ENCODE measurements around the gene ZFYVE28. TPM values are rescaled to one million over a fixed set of nuclear protein-coding genes. Genes with fewer than 3 reads are reported as not detected.

ZFYVE28 gene
- total RNA-seq, 1 experiment from 2014 or later = 0.82 TPM

GRCh38 chr4:2270341-2271165 is 147.9 kb downstream of the ZFYVE28 start:
- CTCF ChIA-PET = no interaction called here
- H3K9me3 Mint-ChIP-seq (ENCODE audit: unreplicated experiment) = no peaks in the 10 kb centered on the region
- peaks cover 9% of the 10 kb centered on the region for H3K4me1 Mint-ChIP-seq (ENCODE audit: low read depth, unreplicated experiment)
- Histone ChIP-seq H3K27me3 (replicated peaks; ENCODE audit: control insufficient read depth, insufficient read depth, low read length) (no peaks in the 10 kb centered on the region; the same call in 1 of the 2 replicates), H3K36me3 (ENCODE audit: control insufficient read depth, insufficient read depth, low read length) (no peaks in the 10 kb centered on the region), H3K4me3 (ENCODE audit: low read depth, low read length) (no peak overlapping the region), H3K4me1 (no peaks in the 10 kb centered on the region), H3K9me3 (no peaks in the 10 kb centered on the region)
- no peaks in the 10 kb centered on the region for H3K27me3 Mint-ChIP-seq (ENCODE audit: insufficient read depth, unreplicated experiment)
- no peak for TF ChIP-seq CTCF (IDR thresholded peaks at IDR 0.05; ENCODE audit: insufficient read depth in 1 of 2, low read depth in 1 of 2, low read length in 1 of 2, severe bottlenecking in 1 of 2, unreplicated experiment in 1 of 2)
- H3K4me3 Mint-ChIP-seq (ENCODE audit: unreplicated experiment) = no peak overlapping the region
- POLR2A ChIA-PET = no interaction called here
- intact Hi-C loops (cut with micrococcal nuclease; ENCODE audit: unreplicated experiment) = no loop called here
- no peaks in the 10 kb centered on the region for H3K36me3 Mint-ChIP-seq (ENCODE audit: insufficient read depth, unreplicated experiment)
- no TSS peak for BruUV-seq (replicated peaks)
- no peak for DNase-seq
- no peak overlapping the region for H3K27ac Mint-ChIP-seq (ENCODE audit: unreplicated experiment)

GRCh38 chr4:2269618-2270163 is 148.8 kb downstream of the ZFYVE28 start:
- intact Hi-C loops (cut with micrococcal nuclease; ENCODE audit: unreplicated experiment) = no loop called here
- Mint-ChIP-seq H3K4me3 (ENCODE audit: unreplicated experiment) (no peak overlapping the region), H3K4me1 (ENCODE audit: low read depth, unreplicated experiment) (peaks cover 9% of the 10 kb centered on the region), H3K27ac (ENCODE audit: unreplicated experiment) (no peak overlapping the region), H3K36me3 (ENCODE audit: insufficient read depth, unreplicated experiment) (no peaks in the 10 kb centered on the region), H3K27me3 (ENCODE audit: insufficient read depth, unreplicated experiment) (no peaks in the 10 kb centered on the region), H3K9me3 (ENCODE audit: unreplicated experiment) (no peaks in the 10 kb centered on the region)
- TF ChIP-seq CTCF (IDR thresholded peaks at IDR 0.05; ENCODE audit: insufficient read depth in 1 of 2, low read depth in 1 of 2, low read length in 1 of 2, severe bottlenecking in 1 of 2, unreplicated experiment in 1 of 2) = no peak
- ChIA-PET POLR2A (no interaction called here), CTCF (no interaction called here)
- Histone ChIP-seq H3K4me3 (ENCODE audit: low read depth, low read length) (no peak overlapping the region), H3K4me1 (no peaks in the 10 kb centered on the region), H3K27me3 (replicated peaks; ENCODE audit: control insufficient read depth, insufficient read depth, low read length) (no peaks in the 10 kb centered on the region; the same call in 1 of the 2 replicates), H3K36me3 (ENCODE audit: control insufficient read depth, insufficient read depth, low read length) (no peaks in the 10 kb centered on the region), H3K9me3 (no peaks in the 10 kb centered on the region)
- DNase-seq = no peak
- no TSS peak for BruUV-seq (replicated peaks)

GRCh38 chr4:2269206-2269531 is 149.3 kb downstream of the ZFYVE28 start:
- ChIA-PET CTCF (interaction anchor here (0.5 kb wide), 1 partner anchor 51 kb away, joined by 3 read pairs; no protein-coding TSS in a partner anchor), POLR2A (interaction anchor here (0.6 kb wide), 1 partner anchor 324 kb away, joined by 3 read pairs; no protein-coding TSS in a partner anchor)
- Mint-ChIP-seq H3K9me3 (ENCODE audit: unreplicated experiment) (no peaks in the 10 kb centered on the region), H3K27me3 (ENCODE audit: insufficient read depth, unreplicated experiment) (no peaks in the 10 kb centered on the region), H3K36me3 (ENCODE audit: insufficient read depth, unreplicated experiment) (no peaks in the 10 kb centered on the region), H3K4me1 (ENCODE audit: low read depth, unreplicated experiment) (peaks cover 5% of the 10 kb centered on the region), H3K27ac (ENCODE audit: unreplicated experiment) (no peak overlapping the region), H3K4me3 (ENCODE audit: unreplicated experiment) (no peak overlapping the region)
- no TSS peak for BruUV-seq (replicated peaks)
- Histone ChIP-seq H3K9me3 (no peaks in the 10 kb centered on the region), H3K4me1 (no peaks in the 10 kb centered on the region), H3K4me3 (ENCODE audit: low read depth, low read length) (no peak overlapping the region), H3K36me3 (ENCODE audit: control insufficient read depth, insufficient read depth, low read length) (no peaks in the 10 kb centered on the region), H3K27me3 (replicated peaks; ENCODE audit: control insufficient read depth, insufficient read depth, low read length) (no peaks in the 10 kb centered on the region; the same call in 1 of the 2 replicates)
- DNase-seq = no peak
- TF ChIP-seq CTCF (IDR thresholded peaks at IDR 0.05; ENCODE audit: insufficient read depth in 1 of 2, low read depth in 1 of 2, low read length in 1 of 2, severe bottlenecking in 1 of 2, unreplicated experiment in 1 of 2) = no peak
- intact Hi-C loops (cut with micrococcal nuclease; ENCODE audit: unreplicated experiment) = no loop called here

Data from Caco-2 (cell line).